Dendritic cell treated with granulocyte-macrophage colony-stimulating factor and Interleukin-4, amounts not matched to agents 40 ng/mL and 50 ng/mL, for 4 days (primary cell): ENCODE results near the gene DMAC2.
"Not testable (repeated sequence)": the region's sequence is repeated elsewhere in the genome, so short reads cannot be mapped to it uniquely, and the experiment has no call there.

Experiments
- H3K27ac Mint-ChIP-seq: one replicate; pipeline ENCODE4 v1.8.0; 2022; ENCODE audit warnings: mild to moderate bottlenecking, mixed read lengths
- H3K27me3 Mint-ChIP-seq: one replicate; pipeline ENCODE4 v1.8.0; 2022; ENCODE audit warnings: mild to moderate bottlenecking, mixed read lengths
- H3K36me3 Mint-ChIP-seq: one replicate; pipeline ENCODE4 v1.8.0; 2022; ENCODE audit warnings: low read depth, mixed read lengths
- H3K4me1 Mint-ChIP-seq: one replicate; pipeline ENCODE4 v1.8.0; 2022; ENCODE audit warnings: low read depth, mixed read lengths
- H3K4me3 Mint-ChIP-seq: one replicate; pipeline ENCODE4 v1.8.0; 2022; ENCODE audit warnings: mild to moderate bottlenecking, moderate library complexity, mixed read lengths
- H3K9me3 Mint-ChIP-seq: one replicate; pipeline ENCODE4 v1.8.0; 2022; ENCODE audit warnings: mixed read lengths
- intact Hi-C: fragments of 100-400 bp; cut with micrococcal nuclease; formaldehyde crosslinking; loops from one replicate; pipeline ENCODE4 v1.15.0; 2022

Gene DMAC2

DNA sequence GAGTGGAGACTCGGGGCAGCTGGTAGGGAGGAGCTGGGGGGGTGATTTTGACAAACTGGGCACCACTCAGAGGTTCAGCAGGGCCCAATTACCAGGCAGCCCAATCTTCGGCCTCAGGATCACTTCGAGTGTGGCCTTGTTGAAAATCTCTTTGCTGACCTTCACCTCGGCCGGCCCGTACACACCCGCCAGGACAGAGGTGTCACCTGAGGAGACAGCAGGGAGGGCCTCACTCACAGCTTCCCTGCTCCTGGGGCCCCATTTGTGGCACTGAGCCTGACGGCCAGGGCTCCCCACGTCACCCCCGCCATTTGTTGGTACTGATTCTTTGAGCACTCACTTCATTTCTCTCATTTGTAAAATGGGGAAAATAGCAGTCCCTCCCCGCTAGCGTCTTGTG lies 46.9 kb downstream of the DMAC2 start:
- no peak overlapping the region for H3K4me3 Mint-ChIP-seq
- intact Hi-C loops = no loop called here
- peaks cover 23% of the 10 kb centered on the region for H3K4me1 Mint-ChIP-seq
- H3K27me3 Mint-ChIP-seq = no peaks in the 10 kb centered on the region
- H3K9me3 Mint-ChIP-seq = no peaks in the 10 kb centered on the region
- no peak overlapping the region for H3K27ac Mint-ChIP-seq
- H3K36me3 Mint-ChIP-seq = peaks cover 52% of the 10 kb centered on the region

DNA sequence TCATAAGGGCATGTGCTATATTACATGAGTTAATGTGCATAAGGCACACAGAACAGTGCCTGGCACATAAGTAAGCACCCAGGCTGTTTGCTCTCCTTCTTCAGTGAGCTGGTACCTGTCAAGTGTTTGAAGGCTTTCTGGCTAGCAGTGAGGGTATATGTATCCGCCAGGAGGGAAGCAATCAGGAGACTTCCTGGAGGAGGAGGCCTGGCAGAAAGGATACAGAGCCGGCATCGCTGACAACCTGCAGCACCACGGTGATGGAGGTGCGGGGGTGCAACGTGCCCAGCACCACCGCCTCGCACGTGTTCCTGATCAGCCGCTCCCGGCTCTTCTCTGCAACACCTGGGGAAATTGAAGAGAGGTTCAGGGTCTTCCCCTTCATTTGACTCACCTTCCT lies 48.1 kb downstream of the DMAC2 start:
- peaks cover 60% of the 10 kb centered on the region for H3K36me3 Mint-ChIP-seq

DNA sequence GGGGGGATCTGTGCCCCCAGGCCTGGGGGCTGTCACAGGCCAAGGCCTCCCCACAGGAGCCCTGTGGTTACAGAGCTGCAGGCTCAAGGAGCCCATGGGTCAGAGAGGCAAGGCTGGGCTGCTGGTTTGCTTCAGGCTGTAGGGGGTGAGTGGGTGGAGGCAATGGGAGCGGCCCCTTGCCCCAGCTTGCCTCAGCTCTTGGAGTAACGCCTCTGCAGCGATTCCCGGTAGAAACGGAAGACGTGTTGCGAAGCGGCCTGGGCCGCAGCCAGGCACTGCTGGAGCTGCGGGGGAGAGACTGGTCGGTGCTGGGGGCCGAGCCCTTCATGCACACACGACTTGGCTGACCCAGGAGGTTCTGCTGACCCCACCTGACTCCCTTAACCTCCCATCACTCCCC lies 53.3 kb downstream of the DMAC2 start:
- Mint-ChIP-seq H3K9me3 (no peaks in the 10 kb centered on the region), H3K27ac (no peak overlapping the region), H3K27me3 (no peaks in the 10 kb centered on the region), H3K4me3 (no peak overlapping the region), H3K36me3 (peaks cover 95% of the 10 kb centered on the region), H3K4me1 (peaks cover 5% of the 10 kb centered on the region)
- intact Hi-C loops = no loop called here

More for the DNA sequence above, 48.1 kb downstream of the DMAC2 start:
- Mint-ChIP-seq H3K9me3 (no peaks in the 10 kb centered on the region), H3K4me1 (peaks cover 22% of the 10 kb centered on the region), H3K27me3 (no peaks in the 10 kb centered on the region), H3K4me3 (no peak overlapping the region), H3K27ac (no peak overlapping the region)
- intact Hi-C loops = no loop called here

DNA sequence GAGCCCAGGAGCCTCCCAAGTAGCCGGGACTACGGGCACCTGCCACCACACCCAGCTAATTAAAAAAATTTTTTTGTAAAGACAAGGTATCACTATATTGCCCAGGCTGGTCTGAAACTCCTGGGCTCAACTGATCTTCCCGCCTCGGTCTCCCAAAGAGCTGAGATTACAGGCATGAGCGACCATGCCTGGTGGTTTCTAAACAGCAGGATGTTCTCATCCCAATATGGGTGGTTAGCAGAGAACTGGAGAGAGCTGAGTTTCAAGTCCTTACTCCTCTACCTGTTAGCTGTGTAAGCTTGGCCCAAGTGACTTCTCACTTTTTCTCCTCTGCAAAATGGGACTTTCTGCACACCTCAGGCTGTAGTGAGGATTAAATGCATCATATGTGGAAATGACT lies 55.4 kb downstream of the DMAC2 start:
- peaks cover 17% of the 10 kb centered on the region for H3K4me1 Mint-ChIP-seq
- no peak overlapping the region for H3K27ac Mint-ChIP-seq
- no peak overlapping the region for H3K4me3 Mint-ChIP-seq
- H3K27me3 Mint-ChIP-seq = no peaks in the 10 kb centered on the region
- no peaks in the 10 kb centered on the region for H3K9me3 Mint-ChIP-seq
- intact Hi-C loops = no loop called here
- H3K36me3 Mint-ChIP-seq = peaks cover 74% of the 10 kb centered on the region

DNA sequence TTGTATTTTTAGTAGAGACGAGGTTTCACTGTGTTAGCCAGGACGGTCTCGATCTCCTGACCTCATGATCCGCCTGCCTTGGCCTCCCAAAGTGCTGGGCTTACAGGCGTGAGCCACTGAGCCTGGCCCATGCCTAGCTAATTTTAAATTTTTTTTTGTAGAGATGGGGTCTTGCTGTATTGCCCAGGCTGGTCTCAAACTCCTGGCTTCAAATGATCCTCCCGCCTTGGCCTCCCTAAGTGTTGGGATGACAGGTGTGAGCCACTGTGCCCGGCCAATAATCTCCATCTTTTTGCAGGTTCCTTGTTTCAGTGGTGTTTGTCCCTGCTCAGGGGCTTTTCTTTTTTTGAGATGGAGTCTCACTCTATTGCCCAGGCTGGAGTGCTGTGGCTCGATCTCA lies 58.2 kb downstream of the DMAC2 start:
- H3K27me3 Mint-ChIP-seq, H3K4me3 Mint-ChIP-seq, H3K9me3 Mint-ChIP-seq, H3K27ac Mint-ChIP-seq, intact Hi-C loops: not testable (repeated sequence)
- H3K4me1 Mint-ChIP-seq = peaks cover 43% of the 10 kb centered on the region
- H3K36me3 Mint-ChIP-seq = peaks cover 61% of the 10 kb centered on the region
